H1 (cell line): ENCODE data around the gene TMEM106C. TPM values are rescaled to one million over a fixed set of nuclear protein-coding genes. Genes with fewer than 3 reads are reported as not detected.

Source experiments
- CREB1 ChIP-seq: IDR thresholded peaks from 2 replicates; pipeline ENCODE4 v1.6.1; 2012; ENCODE audit warnings: inconsistent platforms
- CTCF ChIP-seq, 3 experiments: IDR thresholded peaks; 1 replicate in 2 of 3; 2 replicates in 1 of 3; pipeline versions ENCODE4 v1.5.1 to v1.6.1; 2011; ENCODE audit warnings: low read length in 3 of 3, mild to moderate bottlenecking in 3 of 3, inconsistent platforms in 2 of 3, low read depth in 1 of 3, moderate library complexity in 1 of 3; ENCODE audit not compliant: insufficient read depth in 1 of 3; ENCODE audit errors: control extremely low read depth in 1 of 3
- polyA plus RNA-seq, 7 experiments: library from polyadenylated mRNA; depleted of rRNA in 3 of 7; stranded (reverse) in 5 of 7; unstranded in 2 of 7; fragments of >200 nt in 5 of 7; fragments of 200-250 nt in 2 of 7; gene quantifications; 1 replicate in 5 of 7; 2 replicates in 1 of 7; 4 replicates in 1 of 7; pipeline versions ENCODE4 v1.2.1 to v1.2.3, GENCODE V29; 2011 to 2013; ENCODE audit warnings: missing spikeins in 2 of 7, mixed read lengths in 2 of 7
- total RNA-seq: library from RNA; stranded (reverse); fragmentation: NEBNext Ultra II Directional; extraction: Animal tissue kit (Norgen Biotek cat#: 25700); gene quantifications from 2 replicates; pipeline ENCODE4 v1.2.1, GENCODE V29; 2021

Gene TMEM106C
- total and polyA plus RNA-seq, 2 of the 8 experiments (the other 6 are each of a cell fraction or from before 2014, with no cell fraction given): 36.6 to 45.3 TPM

- TF ChIP-seq CTCF (IDR thresholded peaks at IDR 0.05; ENCODE audit: control extremely low read depth in 1 of 3, insufficient read depth in 1 of 3, low read depth in 1 of 3, low read length in 3 of 3) (peak in 2 of 3 experiments; percentile 66 to 76; a peak in 3 of 4 replicates), CREB1 (peak; percentile 36; the same call in 1 of the 2 replicates)
Measured at GRCh38 chr12:47941871-47942613, 21.4 kb upstream of the TMEM106C start (continued).
